ENCODE results near the gene CYP46A1. TPM values are rescaled to one million over a fixed set of nuclear protein-coding genes. Genes with fewer than 3 reads are reported as not detected.

Gene CYP46A1
- total RNA-seq, 1 experiment from 2014 or later, result 0.36 TPM

- in situ Hi-C loops (cut with HindIII; ENCODE audit: low pct_unique_long_range_greater_than_20kb, low sequenced_read_pairs), result no loop called here
- POLR2A ChIA-PET, result no interaction called here
- CTCF ChIA-PET, result interaction anchor here (0.6 kb wide), 1 partner anchor 63 kb away, joined by 10 read pairs; no protein-coding TSS in a partner anchor
These were observed 61.3 kb downstream of the CYP46A1 start for GRCh38 chr14:99745307-99745951.

GRCh38 chr14:99747167-99747566 is 63.1 kb downstream of the CYP46A1 start:
- H3K9me3 ChIP-seq (ENCODE audit: control insufficient read depth, insufficient read depth, low read depth, low read length), result no peaks in the 10 kb centered on the region
- DNase-seq (ENCODE audit: low read depth, low spot score) (no peak), ATAC-seq (no peak)
- H3K4me3 ChIP-seq (ENCODE audit: low read depth in 2 of 2, low read length in 2 of 2), result no peak overlapping the region
- no TSS peak for BruUV-seq (replicated peaks)
- no peak for TF ChIP-seq TCF7L2 (IDR thresholded peaks at IDR 0.05; ENCODE audit: low read depth, low read length)
- TF ChIP-seq REST (IDR thresholded peaks at IDR 0.05; ENCODE audit: insufficient read depth in 1 of 2, low read depth in 2 of 2, low read length in 1 of 2), result no peak
- TF ChIP-seq SIN3A (IDR thresholded peaks at IDR 0.05; ENCODE audit: borderline replicate concordance, insufficient read depth, low read depth, low read length), result no peak
- no peaks in the 10 kb centered on the region for H3K27me3 ChIP-seq (ENCODE audit: control insufficient read depth, insufficient read depth, low read length)
- intact Hi-C loops (cut with micrococcal nuclease; ENCODE audit: unreplicated experiment), result no loop called here
- ChIA-PET POLR2A (no interaction called here), CTCF (no interaction called here)
- in situ Hi-C loops (cut with HindIII; ENCODE audit: low pct_unique_long_range_greater_than_20kb, low sequenced_read_pairs), result no loop called here
- H3K4me1 ChIP-seq (ENCODE audit: control insufficient read depth, insufficient read depth, low read length), result peaks cover 16% of the 10 kb centered on the region
- no peak overlapping the region for H3K27ac ChIP-seq (ENCODE audit: low read length)
- H3K36me3 ChIP-seq (ENCODE audit: control insufficient read depth, insufficient read depth, low read length), result no peaks in the 10 kb centered on the region

More at GRCh38 chr14:99745307-99745951, 61.3 kb downstream of the CYP46A1 start:
- H3K27ac ChIP-seq (ENCODE audit: low read length), result no peak overlapping the region
- H3K4me3 ChIP-seq (ENCODE audit: low read depth in 2 of 2, low read length in 2 of 2), result no peak overlapping the region
- H3K27me3 ChIP-seq (ENCODE audit: control insufficient read depth, insufficient read depth, low read length), result no peaks in the 10 kb centered on the region
- H3K9me3 ChIP-seq (ENCODE audit: control insufficient read depth, insufficient read depth, low read depth, low read length), result no peaks in the 10 kb centered on the region
- TF ChIP-seq REST (IDR thresholded peaks at IDR 0.05; ENCODE audit: insufficient read depth in 1 of 2, low read depth in 2 of 2, low read length in 1 of 2), result no peak
- ATAC-seq, result no peak
- no peaks in the 10 kb centered on the region for H3K36me3 ChIP-seq (ENCODE audit: control insufficient read depth, insufficient read depth, low read length)
- peaks cover 18% of the 10 kb centered on the region for H3K4me1 ChIP-seq (ENCODE audit: control insufficient read depth, insufficient read depth, low read length)
- intact Hi-C loops (cut with micrococcal nuclease; ENCODE audit: unreplicated experiment), result no loop called here
- no peak for DNase-seq (ENCODE audit: low read depth, low spot score)
- BruUV-seq (replicated peaks), result no TSS peak

Data from Panc1 (cell line).